ENCODE data around the gene WDR5. TPM values are rescaled to one million over a fixed set of nuclear protein-coding genes. Genes with fewer than 3 reads are reported as not detected.
"Not testable (repeated sequence)": the region's sequence is repeated elsewhere in the genome, so short reads cannot be mapped to it uniquely, and the experiment has no call there.

Gene WDR5
- total RNA-seq, 4 donors from 2014 or later, result 24.1 to 40.1 (median 27.1) TPM

DNA sequence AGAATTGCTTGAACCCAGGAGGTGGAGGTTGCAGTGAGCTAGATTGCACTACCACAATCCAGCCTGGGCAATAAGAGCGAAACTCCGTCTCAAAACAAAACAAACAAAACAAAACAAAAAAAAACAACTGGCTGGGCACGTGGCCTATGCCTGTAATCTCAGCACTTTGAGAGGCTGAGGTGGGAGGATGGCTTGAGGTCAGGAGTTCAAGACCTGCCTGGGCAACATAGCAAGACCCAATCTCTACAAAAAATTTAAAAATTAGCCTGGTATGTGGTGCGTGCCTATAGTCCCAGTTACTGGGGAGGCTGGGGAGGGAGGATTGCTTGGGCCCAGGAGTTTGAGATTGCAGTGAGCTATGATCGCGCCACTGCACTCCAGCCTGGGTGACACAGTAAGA, 23.3 kb upstream of the WDR5 start:
- Histone ChIP-seq H3K36me3 (no peaks in the 10 kb centered on the region), H3K9me3 (no peaks in the 10 kb centered on the region), H3K4me3 (replicated peaks in 1 of 3) (no peak overlapping the region), H3K4me1 (peaks cover 0 to 6% of the 10 kb centered on the region in 2 donors), H3K27ac (no peak overlapping the region), H3K27me3 (no peaks in the 10 kb centered on the region)
- DNase-seq, result no peak
- no peak for TF ChIP-seq POLR2A (IDR thresholded peaks at IDR 0.05)
- TF ChIP-seq, protein P1, sequence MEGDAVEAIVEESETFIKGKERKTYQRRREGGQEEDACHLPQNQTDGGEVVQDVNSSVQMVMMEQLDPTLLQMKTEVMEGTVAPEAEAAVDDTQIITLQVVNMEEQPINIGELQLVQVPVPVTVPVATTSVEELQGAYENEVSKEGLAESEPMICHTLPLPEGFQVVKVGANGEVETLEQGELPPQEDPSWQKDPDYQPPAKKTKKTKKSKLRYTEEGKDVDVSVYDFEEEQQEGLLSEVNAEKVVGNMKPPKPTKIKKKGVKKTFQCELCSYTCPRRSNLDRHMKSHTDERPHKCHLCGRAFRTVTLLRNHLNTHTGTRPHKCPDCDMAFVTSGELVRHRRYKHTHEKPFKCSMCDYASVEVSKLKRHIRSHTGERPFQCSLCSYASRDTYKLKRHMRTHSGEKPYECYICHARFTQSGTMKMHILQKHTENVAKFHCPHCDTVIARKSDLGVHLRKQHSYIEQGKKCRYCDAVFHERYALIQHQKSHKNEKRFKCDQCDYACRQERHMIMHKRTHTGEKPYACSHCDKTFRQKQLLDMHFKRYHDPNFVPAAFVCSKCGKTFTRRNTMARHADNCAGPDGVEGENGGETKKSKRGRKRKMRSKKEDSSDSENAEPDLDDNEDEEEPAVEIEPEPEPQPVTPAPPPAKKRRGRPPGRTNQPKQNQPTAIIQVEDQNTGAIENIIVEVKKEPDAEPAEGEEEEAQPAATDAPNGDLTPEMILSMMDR (IDR thresholded peaks at IDR 0.05), result no peak
- 81 to 84% methylated on average over 6 of the region's 6 CpGs for WGBS, 2 donors
- intact Hi-C loops (cut with DNase I), result no loop called here

DNA sequence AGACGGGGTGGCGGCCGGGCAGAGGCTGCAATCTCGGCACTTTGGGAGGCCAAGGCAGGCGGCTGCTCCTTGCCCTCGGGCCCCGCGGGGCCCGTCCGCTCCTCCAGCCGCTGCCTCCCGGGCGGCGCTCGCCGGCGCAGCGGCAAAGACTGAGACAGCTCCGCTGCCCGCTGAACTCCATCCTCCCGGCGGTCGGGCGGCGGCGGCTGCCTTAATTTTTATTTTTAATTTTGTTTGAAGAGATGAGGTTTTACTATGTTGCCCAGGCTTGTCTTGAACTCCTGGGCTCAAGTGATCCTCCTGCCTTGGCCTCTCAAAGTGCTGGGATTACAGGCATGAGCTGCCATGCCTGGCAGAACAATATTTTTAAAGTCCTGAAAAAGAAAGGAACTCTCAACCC, 16.9 kb upstream of the WDR5 start:
- H3K9me3 ChIP-seq; intact Hi-C loops (cut with DNase I); H3K27me3 ChIP-seq; H3K27ac ChIP-seq; H3K36me3 ChIP-seq; H3K4me3 ChIP-seq (replicated peaks in 1 of 3); DNase-seq; H3K4me1 ChIP-seq: not testable (repeated sequence)
- 94 to 95% methylated on average over 7 to 11 of the region's 26 CpGs for WGBS, 2 donors

DNA sequence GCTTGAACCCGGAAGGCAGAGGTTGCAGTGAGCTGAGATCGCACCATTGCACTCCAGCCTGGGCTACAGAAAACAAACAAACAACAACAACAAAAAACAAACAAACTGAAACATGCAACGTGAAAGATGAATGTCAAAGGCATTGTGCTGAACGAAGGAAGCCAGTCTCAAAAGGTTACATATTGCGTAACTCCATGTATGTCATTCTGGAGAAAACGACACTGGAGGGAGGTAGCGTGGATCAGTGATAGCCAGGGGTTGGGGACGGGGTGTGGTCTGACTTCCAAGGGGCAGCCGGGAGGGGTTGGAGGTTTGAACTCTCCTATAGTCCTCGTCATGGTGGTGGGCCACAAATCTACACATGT, 12.1 kb upstream of the WDR5 start:
- DNase-seq, result no peak
- Histone ChIP-seq H3K4me1 (no peaks in the 10 kb centered on the region), H3K9me3 (no peaks in the 10 kb centered on the region), H3K27ac (no peak overlapping the region), H3K27me3 (no peaks in the 10 kb centered on the region), H3K4me3 (replicated peaks in 1 of 3) (no peak overlapping the region), H3K36me3 (no peaks in the 10 kb centered on the region)
- TF ChIP-seq, protein P1 (IDR thresholded peaks at IDR 0.05), result no peak
- no peak for TF ChIP-seq POLR2A (IDR thresholded peaks at IDR 0.05)
- intact Hi-C loops (cut with DNase I), result no loop called here
- WGBS, 2 donors, result 83 to 84% methylated on average over 10 of the region's 10 CpGs

DNA sequence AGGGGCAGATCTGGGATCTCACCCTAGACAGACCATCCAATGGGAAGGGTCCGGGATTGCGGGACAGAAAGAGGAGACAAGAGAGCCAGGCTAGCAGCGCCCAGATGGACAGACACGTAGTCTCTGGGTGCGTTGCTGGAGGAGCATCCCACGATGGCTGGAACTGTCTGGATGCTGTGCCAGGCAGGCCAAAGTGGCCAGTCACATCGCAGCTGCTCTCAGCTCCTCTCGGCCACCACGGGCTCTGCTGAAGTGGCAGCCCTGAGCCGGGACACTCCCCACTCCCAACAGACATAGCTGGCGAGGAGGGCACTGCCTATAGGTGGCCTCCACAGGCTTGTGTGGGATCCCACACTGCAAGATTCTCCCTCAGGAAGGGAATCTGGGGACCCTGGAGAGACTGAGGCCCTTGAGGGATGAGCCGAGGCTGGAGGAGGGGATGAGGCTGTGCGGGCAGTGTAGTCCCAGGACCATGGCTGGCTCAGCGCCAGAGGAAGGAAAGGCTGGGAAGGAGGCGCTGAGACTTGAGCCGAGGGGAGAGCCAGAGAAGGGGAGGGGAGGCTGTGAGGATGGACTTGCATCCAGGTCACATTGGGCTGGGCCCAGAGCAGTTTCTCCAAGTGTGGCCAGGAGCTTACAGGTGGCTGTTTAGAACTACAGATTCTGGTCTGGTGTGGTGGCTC, 10.3 kb upstream of the WDR5 start:
- Histone ChIP-seq H3K27me3 (no peaks in the 10 kb centered on the region), H3K4me1 (peaks cover 6 to 8% of the 10 kb centered on the region in 2 donors), H3K4me3 (replicated peaks in 1 of 3) (no peak overlapping the region), H3K27ac (no peak overlapping the region), H3K36me3 (no peaks in the 10 kb centered on the region), H3K9me3 (no peaks in the 10 kb centered on the region)
- no peak for DNase-seq
- intact Hi-C loops (cut with DNase I), result no loop called here
- TF ChIP-seq, protein P1 (IDR thresholded peaks at IDR 0.05), result no peak
- TF ChIP-seq POLR2A (IDR thresholded peaks at IDR 0.05), result no peak
- WGBS, 2 donors, result 55 to 72% methylated on average over 12 to 15 of the region's 16 CpGs

DNA sequence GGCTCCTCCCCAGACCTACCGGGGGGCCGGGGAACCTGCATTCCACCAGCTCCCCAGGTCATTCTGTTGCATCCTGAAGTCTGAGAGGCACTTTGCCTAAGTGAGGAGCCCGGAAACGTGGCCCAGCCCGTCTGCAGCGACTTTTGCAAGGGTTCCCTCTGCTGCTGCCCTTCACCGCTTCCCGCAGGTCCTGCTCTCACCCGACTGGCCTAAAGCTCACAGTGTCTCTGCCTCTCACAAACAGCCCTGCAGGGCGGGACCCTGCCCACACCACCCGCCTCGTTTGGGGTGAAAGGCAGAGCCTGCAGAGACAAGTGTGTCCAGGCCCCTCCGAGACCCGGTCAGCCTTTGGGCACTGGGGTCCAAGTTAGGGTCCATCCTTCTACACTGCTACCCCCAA, 9.5 kb upstream of the WDR5 start:
- Histone ChIP-seq H3K9me3 (no peaks in the 10 kb centered on the region), H3K36me3 (no peaks in the 10 kb centered on the region), H3K4me1 (peaks cover 10 to 15% of the 10 kb centered on the region in 2 donors), H3K27ac (no peak overlapping the region), H3K4me3 (replicated peaks in 1 of 3) (no peak overlapping the region), H3K27me3 (no peaks in the 10 kb centered on the region)
- intact Hi-C loops (cut with DNase I), result no loop called here
- no peak for DNase-seq
- 84 to 86% methylated on average over 14 of the region's 14 CpGs for WGBS, 2 donors
- TF ChIP-seq, protein P1 (IDR thresholded peaks at IDR 0.05), result no peak
- no peak for TF ChIP-seq POLR2A (IDR thresholded peaks at IDR 0.05)
